Gastroesophageal sphincter (tissue), 4 donors: Measurements from ENCODE around the gene NAPSA. TPM values are rescaled to one million over a fixed set of nuclear protein-coding genes. Genes with fewer than 3 reads are reported as not detected.

Experiments used
- ATAC-seq: fragments of 150-250 bp; one replicate; pipeline ENCODE4 v1.9.1; 2016; ENCODE audit warnings: mild to moderate bottlenecking, moderate library complexity
- H3K27ac ChIP-seq, 4 donors: fragments of 200-600 bp; sonication (generic) in 3 of 4; 1 replicate in 3 of 4; 2 replicates in 1 of 4; pipeline ENCODE4 v1.5.1; 2016 to 2019
- H3K27me3 ChIP-seq: fragments of 200-600 bp; sonication (generic); one replicate; pipeline ENCODE4 v1.5.1; 2019
- H3K36me3 ChIP-seq, 2 donors: fragments of 200-600 bp; sonication (generic); one replicate each; pipeline ENCODE4 v1.5.1; 2019; ENCODE audit warnings: control low read depth in 1 of 2
- H3K4me1 ChIP-seq, 3 donors: fragments of 200-600 bp; sonication (generic); 1 replicate in 2 of 3; 2 replicates in 1 of 3; pipeline ENCODE4 v1.5.1; 2016 to 2019; ENCODE audit warnings: control low read depth in 2 of 3
- H3K4me3 ChIP-seq, 2 donors: fragments of 200-600 bp; sonication (generic); one replicate each; pipeline ENCODE4 v1.5.1; 2019; ENCODE audit warnings: mild to moderate bottlenecking in 1 of 2, moderate library complexity in 1 of 2
- H3K9me3 ChIP-seq, 3 donors: fragments of 200-600 bp; sonication (generic); one replicate each; pipeline ENCODE4 v1.5.1; 2017 to 2019; ENCODE audit warnings: control low read depth in 2 of 3
- CTCF ChIP-seq, 4 experiments: fragments of 200-600 bp in 2 of 4; fragments of 450-650 bp in 2 of 4; sonication (generic) in 1 of 4; IDR thresholded peaks; one replicate each; pipeline ENCODE4 v1.5.1; 2017 to 2019; ENCODE audit warnings: antibody characterized with exemption in 4 of 4, mild to moderate bottlenecking in 2 of 4, moderate library complexity in 2 of 4
- EP300 ChIP-seq: sonication (generic); formaldehyde crosslinking; IDR thresholded peaks from one replicate; pipeline ENCODE4 v1.6.1; 2017; ENCODE audit warnings: antibody characterized with exemption, mild to moderate bottlenecking
- POLR2A ChIP-seq, 2 donors: fragments of 450-650 bp; IDR thresholded peaks; one replicate each; pipeline ENCODE4 v1.6.1; 2017; ENCODE audit warnings: antibody characterized with exemption in 2 of 2, mild to moderate bottlenecking in 2 of 2, moderate library complexity in 1 of 2
- POLR2AphosphoS5 ChIP-seq: sonication (generic); formaldehyde crosslinking; IDR thresholded peaks from one replicate; pipeline ENCODE4 v1.6.1; 2017; ENCODE audit warnings: antibody characterized with exemption
- WGBS, 2 donors: methylation state at CpG; one replicate each; pipeline ENCODE4 v1.1.5; 2018; ENCODE audit warnings: low coverage in 1 of 2; 5-methylcytosine and 5-hydroxymethylcytosine counted together
- total RNA-seq, 4 donors: library from RNA; depleted of rRNA; stranded (reverse); fragments of >200 nt; gene quantifications; one replicate each; pipeline ENCODE4 v1.1.0, GENCODE V29; 2016

NAPSA gene
- total RNA-seq: 1 to 10 TPM in 1 of 4 donors, not detected in 3; 1.0 TPM

DNA sequence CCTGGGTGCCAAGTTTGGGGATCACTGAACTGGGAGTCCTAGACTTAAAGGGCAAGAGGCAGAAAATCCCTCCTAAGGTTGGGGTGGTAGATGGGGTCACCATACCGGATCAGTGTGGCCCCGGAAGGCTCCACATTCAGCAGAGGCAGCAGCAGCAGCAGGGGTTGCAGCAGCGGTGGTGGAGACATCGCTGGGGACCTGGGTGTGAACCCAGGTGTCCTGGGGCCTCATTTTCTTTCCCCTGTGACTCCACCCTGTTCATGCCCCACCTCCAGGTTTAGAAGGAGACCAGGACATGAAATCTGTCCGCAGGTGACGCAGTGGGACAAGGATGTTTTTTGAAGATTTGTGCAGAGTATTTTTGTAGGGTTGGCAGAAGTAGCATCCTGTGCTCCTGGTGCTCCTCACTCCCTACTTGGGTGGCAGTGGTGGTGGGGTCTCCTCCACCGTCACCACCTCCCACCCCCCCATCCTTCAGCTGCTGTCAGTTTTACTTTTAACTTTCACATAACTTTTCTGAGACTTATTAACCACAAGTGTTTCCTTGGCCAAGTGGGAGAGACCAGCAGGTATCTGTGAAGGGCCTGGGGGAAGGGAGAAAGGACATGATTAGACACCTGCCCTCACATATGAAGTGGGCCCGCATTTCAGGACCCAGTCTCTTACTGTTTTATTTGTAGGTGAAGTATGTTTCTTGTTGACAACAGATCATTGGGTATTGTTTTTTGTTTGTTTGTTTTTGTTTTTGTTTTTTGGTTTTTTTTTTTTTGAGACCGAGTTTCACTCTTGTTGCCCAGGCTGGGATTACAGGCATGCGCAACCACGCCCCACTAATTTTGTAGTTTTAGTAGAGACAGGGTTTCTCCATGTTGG lies at the start of gene NAPSA:
NAPSA (minus strand) TSS at position 206 of the 873 bp plus-strand sequence; CDS start at position 188, 18 bp downstream.
- WGBS, 2 donors: 76 to 85% methylated on average over 4 to 10 of the region's 11 CpGs

GRCh38 chr19:50413531-50413930 lies 48.1 kb upstream of the NAPSA start:
- TF ChIP-seq EP300: no peak
- no peak overlapping the region for H3K27ac ChIP-seq
- peaks cover 26% of the 10 kb centered on the region for H3K27me3 ChIP-seq
- 96% methylated on average over 5 of the region's 21 CpGs; no CpG with 5 or more reads in 1 of the 2 donors for WGBS, 2 donors
- H3K4me3 ChIP-seq: no peak overlapping the region
- H3K36me3 ChIP-seq: peaks cover 0 to 18% of the 10 kb centered on the region in 2 donors
- no peak for ATAC-seq
- H3K9me3 ChIP-seq: no peaks in the 10 kb centered on the region
- H3K4me1 ChIP-seq: peaks cover 0 to 10% (median 0%) of the 10 kb centered on the region in 3 donors

More for the DNA sequence above, at the start of gene NAPSA:
- TF ChIP-seq POLR2AphosphoS5 (no peak), EP300 (no peak), POLR2A (IDR thresholded peaks at IDR 0.05) (no peak), CTCF (IDR thresholded peaks at IDR 0.05) (no peak)
- no peak within 1 kb of the TSS for H3K4me3 ChIP-seq
- peaks cover 0 to 5% (median 0%) of the 10 kb centered on the region in 3 donors for H3K4me1 ChIP-seq
- no peak for ATAC-seq
- no peaks in the 10 kb centered on the region for H3K27me3 ChIP-seq
- no peaks in the 10 kb centered on the region for H3K36me3 ChIP-seq
- H3K9me3 ChIP-seq: no peaks in the 10 kb centered on the region
- H3K27ac ChIP-seq: no peak within 1 kb of the TSS

- H3K4me3 ChIP-seq: no peak overlapping the region
- no peak for TF ChIP-seq EP300
- no peak for TF ChIP-seq POLR2AphosphoS5
- TF ChIP-seq CTCF (IDR thresholded peaks at IDR 0.05): no peak
- no peak for TF ChIP-seq POLR2A (IDR thresholded peaks at IDR 0.05)
- no peak for ATAC-seq
- WGBS, 2 donors: no CpG with 5 or more reads among the region's 13 CpGs
- H3K9me3 ChIP-seq: no peaks in the 10 kb centered on the region
- H3K27ac ChIP-seq: no peak overlapping the region
- peaks cover 0 to 22% of the 10 kb centered on the region in 2 donors for H3K36me3 ChIP-seq
- H3K4me1 ChIP-seq: peaks cover 0 to 6% (median 0%) of the 10 kb centered on the region in 3 donors
- H3K27me3 ChIP-seq: peaks cover 22% of the 10 kb centered on the region
Measured at GRCh38 chr19:50413096-50413495, 47.7 kb upstream of the NAPSA start.

DNA sequence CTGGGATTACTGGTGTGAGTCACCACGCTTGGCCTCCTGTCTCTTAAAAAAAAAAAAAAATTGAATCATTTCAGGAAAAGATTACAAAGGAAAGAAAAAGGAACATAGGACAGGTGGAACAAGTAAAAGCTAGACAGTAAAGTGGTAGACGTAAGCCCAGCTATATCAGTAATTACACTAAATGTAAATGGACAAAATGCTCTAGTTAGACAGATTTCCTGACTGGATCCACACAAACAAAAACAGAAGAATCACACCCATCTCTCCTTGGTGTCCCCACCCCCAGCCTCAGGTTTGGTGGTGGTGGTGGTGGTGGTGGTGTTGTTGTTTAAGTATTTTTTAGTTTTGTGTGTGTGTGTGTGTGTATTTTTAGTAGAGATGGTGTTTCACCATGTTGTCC lies 47.0 kb upstream of the NAPSA start:
- H3K27me3 ChIP-seq: peaks cover 15% of the 10 kb centered on the region
- H3K9me3 ChIP-seq: no peaks in the 10 kb centered on the region
- 83 to 100% methylated on average over 1 of the region's 2 CpGs for WGBS, 2 donors
- no peak overlapping the region for H3K4me3 ChIP-seq
- H3K27ac ChIP-seq: no peak overlapping the region
- no peak for ATAC-seq
- peaks cover 0 to 27% of the 10 kb centered on the region in 2 donors for H3K36me3 ChIP-seq
- peaks cover 0 to 5% (median 0%) of the 10 kb centered on the region in 3 donors for H3K4me1 ChIP-seq
- TF ChIP-seq EP300: no peak
- TF ChIP-seq POLR2A (IDR thresholded peaks at IDR 0.05): no peak
- no peak for TF ChIP-seq POLR2AphosphoS5
- no peak for TF ChIP-seq CTCF (IDR thresholded peaks at IDR 0.05)

DNA sequence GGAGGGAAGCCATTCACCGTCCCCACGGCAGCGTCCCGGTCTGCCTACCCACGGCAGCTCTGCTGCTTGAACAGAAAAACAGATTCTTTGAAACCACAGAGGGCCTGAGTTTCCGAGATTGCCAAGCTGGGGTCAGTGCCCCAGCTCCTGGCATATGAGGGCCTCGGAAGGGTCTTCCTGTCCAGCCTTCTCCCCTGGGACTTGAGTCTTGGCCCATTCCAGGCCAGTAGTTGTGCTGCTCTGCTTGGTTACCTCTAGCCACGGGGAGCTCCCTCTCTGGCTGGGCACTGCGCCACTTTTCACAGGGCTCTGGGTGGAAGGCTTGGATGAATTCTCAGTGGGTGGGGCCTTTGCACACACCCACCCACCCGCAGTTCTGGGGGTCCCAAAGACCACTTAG lies 44.7 kb upstream of the NAPSA start:
- H3K4me1 ChIP-seq: peaks cover 0 to 5% (median 0%) of the 10 kb centered on the region in 3 donors
- H3K27me3 ChIP-seq: no peaks in the 10 kb centered on the region
- no peaks in the 10 kb centered on the region for H3K9me3 ChIP-seq
- H3K4me3 ChIP-seq: no peak overlapping the region
- TF ChIP-seq POLR2A (IDR thresholded peaks at IDR 0.05) (no peak), EP300 (no peak), POLR2AphosphoS5 (no peak), CTCF (IDR thresholded peaks at IDR 0.05) (no peak)
- H3K27ac ChIP-seq: no peak overlapping the region
- no peak for ATAC-seq
- H3K36me3 ChIP-seq: peaks cover 0 to 48% of the 10 kb centered on the region in 2 donors
- whole genome bisulfite sequencing, 2 donors: 54 to 90% methylated on average over 4 to 7 of the region's 10 CpGs
